ENCODE results near the gene NPEPL1. TPM values are rescaled to one million over a fixed set of nuclear protein-coding genes. Genes with fewer than 3 reads are reported as not detected.
A peak's percentile ranks its signal among the peaks of the same experiment; 100 is the strongest.

NPEPL1 gene
- total and polyA plus RNA-seq, 2 of the 8 experiments (the other 6 are each of a cell fraction or from before 2014, with no cell fraction given): 12.4 to 26.8 TPM

- Histone ChIP-seq H3K9me3 (ENCODE audit: insufficient read depth in 2 of 2, low read depth in 1 of 2, low read length in 1 of 2) (no peaks in the 10 kb centered on the region), H3K23ac (ENCODE audit: insufficient read length) (no peak overlapping the region), H3K4me2 (ENCODE audit: insufficient read depth in 1 of 2, low read depth in 2 of 2, low read length in 2 of 2) (no peak overlapping the region), H2AK5ac (ENCODE audit: low read depth, low read length) (peak overlapping the region; percentile 95), H3K79me1 (ENCODE audit: low read depth, low read length) (peaks cover 9% of the 10 kb centered on the region), H4K8ac (ENCODE audit: extremely low read depth, insufficient read depth, low read length) (no peak overlapping the region), H4K91ac (replicated peaks; ENCODE audit: insufficient read length, low read length) (peak overlapping the region; percentile 29), H2BK20ac (ENCODE audit: low read length) (peak overlapping the region; percentile 38; the same call in 1 of the 2 replicates), H3K27me3 (replicated peaks in 1 of 4; ENCODE audit: control insufficient read depth in 3 of 4, extremely low read depth in 1 of 4, insufficient read depth in 3 of 4, low read length in 3 of 4) (no peaks in the 10 kb centered on the region), H3K27ac (ENCODE audit: low read depth, low read length) (no peak overlapping the region), H3K14ac (ENCODE audit: insufficient read length) (no peak overlapping the region), H3K4me1 (replicated peaks in 1 of 4; ENCODE audit: control insufficient read depth in 3 of 4, insufficient read depth in 4 of 4, low read length in 3 of 4) (peaks cover 11 to 37% (median 26%) of the 10 kb centered on the region in 4 experiments), H2BK12ac (ENCODE audit: low read depth, low read length) (peak overlapping the region; percentile 89; the same call in 1 of the 2 replicates), H2BK5ac (ENCODE audit: low read depth, low read length) (peak overlapping the region; percentile 84; the same call in 1 of the 2 replicates), H4K20me1 (replicated peaks in 1 of 2; ENCODE audit: control insufficient read depth in 1 of 2, insufficient read depth in 2 of 2, low read length in 2 of 2) (no peaks in the 10 kb centered on the region), H3K23me2 (ENCODE audit: low read depth, low read length) (no peaks in the 10 kb centered on the region), H3K9ac (replicated peaks in 1 of 4; ENCODE audit: extremely low read depth in 1 of 4, low read depth in 3 of 4, low read length in 3 of 4) (no peak overlapping the region), H3K56ac (replicated peaks; ENCODE audit: insufficient read length, low read depth, low read length) (no peak overlapping the region), H3K4me3 (ENCODE audit: extremely low read depth in 1 of 4, insufficient read depth in 2 of 4, low read depth in 3 of 4, low read length in 4 of 4) (no peak overlapping the region), H2AFZ (ENCODE audit: low read length) (no peak overlapping the region), H3K18ac (ENCODE audit: extremely low read depth, low read length) (peak overlapping the region; percentile 64; the same call in 1 of the 2 replicates), H3K79me2 (ENCODE audit: control insufficient read depth in 1 of 2, insufficient read depth in 2 of 2, low read length in 2 of 2) (peaks cover 15 to 78% of the 10 kb centered on the region in 2 experiments), H3K36me3 (ENCODE audit: control insufficient read depth in 2 of 4, insufficient read depth in 4 of 4, low read length in 3 of 4) (peaks cover 0 to 37% (median 1%) of the 10 kb centered on the region in 4 experiments; a peak in 5 of 8 replicates), H2BK15ac (ENCODE audit: low read length) (no peak overlapping the region), H2BK120ac (replicated peaks; ENCODE audit: low read depth, low read length) (no peak overlapping the region), H3K4ac (replicated peaks; ENCODE audit: insufficient read length, low read depth, low read length) (no peak overlapping the region), H4K5ac (ENCODE audit: insufficient read length, low read depth, low read length) (no peak overlapping the region)
- peak in 1 of 2 experiments; percentile 43 for DNase-seq (ENCODE audit: low read depth in 1 of 2, low spot score in 2 of 2)
- FAIRE-seq: no peak
- POLR2A ChIA-PET (ENCODE audit: partially characterized antibody): interaction anchor here (1.1 to 3.0 kb wide), 4 partner anchors 12 to 35 kb away, joined by 3 to 15 read pairs (median 4); partner anchors contain the start of gene STX16
- no peak for TF ChIP-seq ASH2L (IDR thresholded peaks at IDR 0.05; ENCODE audit: low read length)
- TF ChIP-seq SP4 (IDR thresholded peaks at IDR 0.05; ENCODE audit: low read length): no peak
- no peak for TF ChIP-seq EZH2 (IDR thresholded peaks at IDR 0.05; ENCODE audit: low read depth, low read length, severe bottlenecking)
- TF ChIP-seq TCF12 (IDR thresholded peaks at IDR 0.05; ENCODE audit: low read depth, low read length): no peak
- no peak for TF ChIP-seq SRF (IDR thresholded peaks at IDR 0.05; ENCODE audit: low read depth, low read length)
- TF ChIP-seq RFX5 (IDR thresholded peaks at IDR 0.05; ENCODE audit: borderline replicate concordance, low read depth, low read length): no peak
- TF ChIP-seq ZNF274 (IDR thresholded peaks at IDR 0.05; ENCODE audit: borderline replicate concordance, extremely low read depth, low read length): no peak
- CTCF ChIA-PET (ENCODE audit: partially characterized antibody): interaction anchor here (1.1 to 1.8 kb wide), 3 partner anchors 27 to 183 kb away, joined by 4 to 8 read pairs (median 5); no protein-coding TSS in a partner anchor
- WGBS, 2 experiments (ENCODE audit: extremely low coverage in 1 of 2, insufficient coverage in 1 of 2, insufficient read length in 1 of 2, insufficient replicate concordance in 2 of 2, low coverage in 1 of 2, low lambda C conversion rate in 2 of 2, missing lambda C conversion rate in 1 of 2): 94% methylated on average over 5 of the region's 5 CpGs; no CpG with 5 or more reads in 1 of the 2 experiments
Observed at GRCh38 chr20:58664883-58665282, 27.7 kb upstream of the NPEPL1 start.

All from H1 (cell line).